Hematopoietic multipotent progenitor cell (in vitro differentiated cells): ENCODE measurements around the gene CHAD. TPM values are rescaled to one million over a fixed set of nuclear protein-coding genes. Genes with fewer than 3 reads are reported as not detected.

ENCODE experiments used
- total RNA-seq: library from RNA; depleted of rRNA; stranded (reverse); fragments of >200 nt; gene quantifications from one replicate; pipeline ENCODE4 v1.2.3, GENCODE V29; 2012

Gene CHAD
- total RNA-seq, 1 donor: under 0.01 TPM

Other genes starting within 250 kb of the CHAD start
- gene TMEM92, start 194.4 kb downstream of the CHAD start, total RNA-seq: 0.27 TPM
- gene XYLT2, start 122.8 kb downstream of the CHAD start, total RNA-seq: 33.7 TPM
- gene MRPL27, start 95.7 kb downstream of the CHAD start, total RNA-seq: 54.7 TPM
- gene EME1, start 95.7 kb downstream of the CHAD start, total RNA-seq: 1.3 TPM
- gene LRRC59, start 71.4 kb downstream of the CHAD start, total RNA-seq: 59.8 TPM
- 35.8 TPM for gene ACSF2, start 42.7 kb downstream of the CHAD start, total RNA-seq
- gene RSAD1, start 10.0 kb upstream of the CHAD start, total RNA-seq: 31.0 TPM
- gene MYCBPAP, start 39.6 kb upstream of the CHAD start, total RNA-seq: 5.4 TPM
- under 0.01 TPM for gene EPN3, start 63.9 kb upstream of the CHAD start, total RNA-seq
- 50.9 TPM for gene SPATA20, start 78.3 kb upstream of the CHAD start, total RNA-seq
- under 0.01 TPM for gene CACNA1G, start 91.8 kb upstream of the CHAD start, total RNA-seq
- 1.6 TPM for gene ABCC3, start 166.0 kb upstream of the CHAD start, total RNA-seq
- gene ANKRD40, start 239.0 kb upstream of the CHAD start, total RNA-seq: 11.8 TPM